ENCODE results near the gene G3BP1.

DNA sequence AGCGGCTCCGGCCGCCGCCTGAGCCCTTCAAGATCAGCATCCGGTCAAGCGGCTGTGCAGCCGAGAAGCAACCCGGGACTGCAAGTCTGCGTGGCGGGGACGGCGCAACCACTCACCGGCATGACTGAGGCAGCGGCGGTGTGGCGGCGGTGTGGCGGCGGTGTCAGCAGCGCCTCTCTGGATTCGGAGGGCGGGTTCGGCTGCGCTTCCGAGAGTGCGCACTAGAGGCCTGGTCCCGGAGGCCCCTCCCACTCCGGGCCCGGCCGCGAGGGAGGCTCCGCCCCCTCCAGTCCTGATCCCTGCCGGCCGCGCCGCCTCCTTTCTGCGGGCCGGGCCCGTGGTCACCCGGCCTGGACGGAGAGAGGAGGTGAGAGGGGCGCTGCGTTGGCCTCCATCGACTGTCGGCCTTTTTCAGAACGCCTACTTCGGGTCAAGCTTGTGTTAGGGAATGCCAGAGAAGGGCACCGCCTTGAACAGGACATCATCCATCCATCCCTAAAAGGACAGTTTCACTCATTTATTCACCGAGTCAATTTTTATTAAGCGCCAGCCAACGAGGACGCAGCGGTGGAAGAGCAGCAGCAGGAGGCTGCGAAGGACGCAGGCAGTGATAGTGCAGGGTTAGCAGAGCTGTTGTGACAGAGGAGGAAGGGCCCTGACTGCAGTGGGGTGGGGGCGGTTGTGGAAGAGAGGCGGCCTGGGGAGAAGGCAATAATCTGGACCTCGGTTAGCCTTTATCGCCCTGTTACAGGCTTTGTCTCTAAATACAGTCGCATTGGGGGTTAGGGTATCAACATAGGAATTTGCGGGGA, 13.1 kb upstream of the G3BP1 start, which contains the start of gene ATOX1:
- TF ChIP-seq, protein P1, sequence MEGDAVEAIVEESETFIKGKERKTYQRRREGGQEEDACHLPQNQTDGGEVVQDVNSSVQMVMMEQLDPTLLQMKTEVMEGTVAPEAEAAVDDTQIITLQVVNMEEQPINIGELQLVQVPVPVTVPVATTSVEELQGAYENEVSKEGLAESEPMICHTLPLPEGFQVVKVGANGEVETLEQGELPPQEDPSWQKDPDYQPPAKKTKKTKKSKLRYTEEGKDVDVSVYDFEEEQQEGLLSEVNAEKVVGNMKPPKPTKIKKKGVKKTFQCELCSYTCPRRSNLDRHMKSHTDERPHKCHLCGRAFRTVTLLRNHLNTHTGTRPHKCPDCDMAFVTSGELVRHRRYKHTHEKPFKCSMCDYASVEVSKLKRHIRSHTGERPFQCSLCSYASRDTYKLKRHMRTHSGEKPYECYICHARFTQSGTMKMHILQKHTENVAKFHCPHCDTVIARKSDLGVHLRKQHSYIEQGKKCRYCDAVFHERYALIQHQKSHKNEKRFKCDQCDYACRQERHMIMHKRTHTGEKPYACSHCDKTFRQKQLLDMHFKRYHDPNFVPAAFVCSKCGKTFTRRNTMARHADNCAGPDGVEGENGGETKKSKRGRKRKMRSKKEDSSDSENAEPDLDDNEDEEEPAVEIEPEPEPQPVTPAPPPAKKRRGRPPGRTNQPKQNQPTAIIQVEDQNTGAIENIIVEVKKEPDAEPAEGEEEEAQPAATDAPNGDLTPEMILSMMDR (IDR thresholded peaks at IDR 0.05): peak in 5 of 6 experiments; percentile 15 to 56 (median 41)
- peak in 3 of 4 donors; percentile 9 to 91 (median 87) for TF ChIP-seq POLR2A (IDR thresholded peaks at IDR 0.05)

Data from esophagus squamous epithelium (tissue), 4 donors.